ENCODE results near the gene FOXF2. TPM values are rescaled to one million over a fixed set of nuclear protein-coding genes. Genes with fewer than 3 reads are reported as not detected.

FOXF2 gene
- total and polyA plus RNA-seq, 2 of the 4 experiments (the other 2 are of a cell fraction): 2.5 to 16.3 TPM

GRCh38 chr6:1382331-1382882 lies 7.0 kb upstream of the FOXF2 start (continued):
- TF ChIP-seq POLR2A (IDR thresholded peaks at IDR 0.05; ENCODE audit: low read depth, low read length) (no peak), RAD21 (IDR thresholded peaks at IDR 0.05; ENCODE audit: low read length) (no peak), MAZ (IDR thresholded peaks at IDR 0.05; ENCODE audit: borderline replicate concordance, low read depth, low read length) (no peak)

GRCh38 chr6:1382883-1383728 lies 6.3 kb upstream of the FOXF2 start:
- intact Hi-C loops (cut with micrococcal nuclease) (loop anchor here (5.0 kb wide), 1 partner anchor 791 kb away; no protein-coding TSS in a partner anchor), dilution Hi-C loops (cut with HindIII; ENCODE audit: low sequenced_read_pairs, unreplicated experiment) (no loop called here), in situ Hi-C loops (cut with MboI; ENCODE audit: low sequenced_read_pairs) (loop anchor here (5.0 to 25.0 kb wide), 2 partner anchors 471 to 586 kb away; no protein-coding TSS in a partner anchor)
- Histone ChIP-seq H3K18ac (ENCODE audit: low read depth, low read length) (no peak overlapping the region), H2BK15ac (ENCODE audit: low read depth, low read length) (no peak overlapping the region), H2BK20ac (ENCODE audit: low read depth, low read length) (no peak overlapping the region), H2AK9ac (replicated peaks; ENCODE audit: low read depth, low read length, poor library complexity) (no peak overlapping the region), H3K27ac (ENCODE audit: insufficient read depth, low read length) (no peak overlapping the region), H2BK120ac (ENCODE audit: low read depth, low read length) (no peak overlapping the region), H3K79me1 (ENCODE audit: low read depth in 1 of 2, low read length in 2 of 2) (no peaks in the 10 kb centered on the region), H4K5ac (ENCODE audit: low read depth, low read length) (no peak overlapping the region), H3K4me1 (ENCODE audit: control insufficient read depth, insufficient read depth, low read length) (peaks cover 8% of the 10 kb centered on the region; the same call in 1 of the 2 replicates), H3K14ac (replicated peaks; ENCODE audit: low read depth, low read length) (no peak overlapping the region), H3K23ac (ENCODE audit: low read depth, low read length) (no peak overlapping the region), H2AK5ac (ENCODE audit: low read depth, low read length) (0 out of 2 replicates have a peak overlapping the region, but pooled peaks have one; percentile 14), H3K27me3 (ENCODE audit: control insufficient read depth, insufficient read depth, low read length) (peaks cover 36% of the 10 kb centered on the region), H3K9me3 (ENCODE audit: control insufficient read depth, insufficient read depth, low read length) (peaks cover 3% of the 10 kb centered on the region; the same call in 1 of the 2 replicates), H3K4ac (ENCODE audit: low read depth, low read length) (no peak overlapping the region), H3K4me2 (ENCODE audit: low read depth, low read length) (no peak overlapping the region), H4K8ac (ENCODE audit: low read depth in 2 of 2, low read length in 2 of 2) (no peak overlapping the region), H3K4me3 (ENCODE audit: insufficient read depth, low read depth, low read length) (no peak overlapping the region), H4K20me1 (ENCODE audit: insufficient read depth, low read length) (no peaks in the 10 kb centered on the region), H3K56ac (ENCODE audit: extremely low read depth, insufficient read depth, low read length) (no peak overlapping the region), H3K9me1 (ENCODE audit: insufficient read depth, low read length) (no peaks in the 10 kb centered on the region), H3K9ac (ENCODE audit: low read depth, low read length) (no peak overlapping the region), H3K36me3 (ENCODE audit: control insufficient read depth, insufficient read depth, low read length) (no peaks in the 10 kb centered on the region), H4K91ac (ENCODE audit: insufficient read depth, low read depth, low read length) (no peak overlapping the region), H2BK5ac (ENCODE audit: low read depth, low read length, poor library complexity, severe bottlenecking) (no peak overlapping the region), H2AFZ (replicated peaks; ENCODE audit: low read length, poor library complexity) (no peak overlapping the region)
- TF ChIP-seq CTCF (conservative IDR thresholded peaks at IDR 0.05; ENCODE audit: low read depth, low read length) (no peak), RAD21 (IDR thresholded peaks at IDR 0.05; ENCODE audit: low read length) (no peak), POLR2A (IDR thresholded peaks at IDR 0.05; ENCODE audit: low read depth, low read length) (no peak), ELK1 (IDR thresholded peaks at IDR 0.05; ENCODE audit: borderline replicate concordance, low read depth, low read length) (no peak), BHLHE40 (IDR thresholded peaks at IDR 0.05; ENCODE audit: low read depth, low read length) (no peak), MXI1 (IDR thresholded peaks at IDR 0.05; ENCODE audit: borderline replicate concordance, low read depth, low read length) (no peak)
- ATAC-seq (ENCODE audit: low read depth) (no peak), DNase-seq (no peak)
- 51% methylated on average over 7 of the region's 57 CpGs; no CpG with 5 or more reads in 1 of the 2 experiments for WGBS, 2 experiments (ENCODE audit: extremely low coverage in 2 of 2, insufficient read length in 1 of 2)
- BruUV-seq (replicated peaks): no TSS peak
- POLR2A ChIA-PET (ENCODE audit: unreplicated experiment): no interaction called here
- CTCF ChIA-PET: interaction anchor here (1.1 to 1.3 kb wide), 2 partner anchors 40 to 53 kb away, joined by 3 read pairs; no protein-coding TSS in a partner anchor

Data from IMR-90 (cell line).